ENCODE data around the gene MBD6.

DNA sequence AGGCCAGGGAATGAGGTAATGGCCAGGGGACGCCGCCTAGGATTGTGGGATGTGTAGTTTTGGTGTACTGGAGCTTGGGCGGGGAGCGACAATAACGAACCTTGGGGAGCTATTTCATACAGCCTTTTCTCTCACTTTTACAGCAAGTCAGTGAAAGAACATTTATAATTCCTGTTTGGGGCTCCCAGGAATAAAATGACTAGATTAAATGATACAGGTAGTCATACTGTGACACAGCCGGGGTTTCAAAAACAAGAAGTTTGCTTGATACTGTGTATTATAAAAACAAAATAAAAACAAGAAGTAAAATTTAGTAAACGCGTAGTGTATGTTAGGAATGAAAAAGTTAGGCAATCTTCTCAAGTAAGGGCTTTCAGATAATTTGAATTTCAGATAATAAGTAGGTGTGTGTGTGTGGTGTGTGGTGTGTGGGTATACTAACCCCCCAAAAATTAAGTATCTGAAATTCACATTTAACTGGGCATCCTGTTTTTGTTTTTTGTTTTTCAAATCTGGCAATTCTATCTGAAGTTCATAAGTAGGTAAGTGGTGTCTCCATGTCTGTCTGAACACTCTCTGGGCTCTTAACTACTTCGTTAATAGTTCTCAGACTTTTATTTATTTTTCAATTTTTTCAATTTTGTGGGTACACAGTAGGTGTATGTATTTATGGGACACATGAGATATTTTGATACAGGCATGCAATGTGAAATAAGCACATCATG, 24.8 kb downstream of the MBD6 start:
- no peak for TF ChIP-seq CTCF (IDR thresholded peaks at IDR 0.05)
- no peak for TF ChIP-seq EP300 (IDR thresholded peaks at IDR 0.05)
- no peak for TF ChIP-seq POLR2A (IDR thresholded peaks at IDR 0.05)

Measured in upper lobe of left lung (tissue), 4 donors.